ENCODE data around the gene ARHGAP32.

ARHGAP32 gene

GRCh38 chr11:128946648-128947047 lies 245.5 kb downstream of the ARHGAP32 start:
- no peaks in the 10 kb centered on the region for H3K4me1 Mint-ChIP-seq (ENCODE audit: low read depth in 2 of 2)
- no peak overlapping the region for H3K4me3 Mint-ChIP-seq
- DNase-seq (no peak), ATAC-seq (replicated peaks) (no peak)
- H3K36me3 Mint-ChIP-seq (ENCODE audit: insufficient read depth) = no peaks in the 10 kb centered on the region
- H3K27me3 Mint-ChIP-seq = peaks cover 50 to 71% of the 10 kb centered on the region in 2 donors
- no peak overlapping the region for H3K27ac Mint-ChIP-seq
- H3K9me3 Mint-ChIP-seq = no peaks in the 10 kb centered on the region

- no peak for ATAC-seq (replicated peaks)
- Mint-ChIP-seq H3K4me1 (ENCODE audit: low read depth in 2 of 2) (no peaks in the 10 kb centered on the region), H3K36me3 (ENCODE audit: insufficient read depth) (no peaks in the 10 kb centered on the region), H3K27me3 (peaks cover 56 to 92% of the 10 kb centered on the region in 2 donors), H3K27ac (no peak overlapping the region), H3K9me3 (no peaks in the 10 kb centered on the region), H3K4me3 (no peak overlapping the region)
- DNase-seq = no peak
Observed at GRCh38 chr11:128943428-128943976, 248.6 kb downstream of the ARHGAP32 start.

- H3K9me3 Mint-ChIP-seq = no peaks in the 10 kb centered on the region
- H3K36me3 Mint-ChIP-seq (ENCODE audit: insufficient read depth) = no peaks in the 10 kb centered on the region
- H3K4me1 Mint-ChIP-seq (ENCODE audit: low read depth in 2 of 2) = no peaks in the 10 kb centered on the region
- H3K27me3 Mint-ChIP-seq = peaks cover 51 to 92% of the 10 kb centered on the region in 2 donors
- no peak within 1 kb of the TSS for H3K27ac Mint-ChIP-seq
- H3K4me3 Mint-ChIP-seq = no peak within 1 kb of the TSS
- ATAC-seq (replicated peaks) (no peak), DNase-seq (no peak)
Observed at GRCh38 chr11:128942817-128943427, 249.2 kb downstream of the ARHGAP32 start, which contains the start of gene TP53AIP1. Gene TP53AIP1, minus strand, starts transcription at chr11:128942871. Its CDS starts 5,053 bp downstream, at chr11:128937818.

GRCh38 chr11:128942272-128942612 lies 249.9 kb downstream of the ARHGAP32 start:
- Mint-ChIP-seq H3K27me3 (peaks cover 46 to 93% of the 10 kb centered on the region in 2 donors), H3K4me1 (ENCODE audit: low read depth in 2 of 2) (peaks cover 0 to 2% of the 10 kb centered on the region in 2 donors), H3K36me3 (ENCODE audit: insufficient read depth) (no peaks in the 10 kb centered on the region), H3K9me3 (no peaks in the 10 kb centered on the region), H3K4me3 (no peak overlapping the region), H3K27ac (no peak overlapping the region)
- DNase-seq (no peak), ATAC-seq (replicated peaks) (no peak)

GRCh38 chr11:128941573-128942271 lies 250.4 kb downstream of the ARHGAP32 start:
- Mint-ChIP-seq H3K4me1 (ENCODE audit: low read depth in 2 of 2) (peaks cover 0 to 2% of the 10 kb centered on the region in 2 donors), H3K27me3 (peaks cover 46 to 93% of the 10 kb centered on the region in 2 donors), H3K4me3 (no peak overlapping the region), H3K27ac (no peak overlapping the region), H3K36me3 (ENCODE audit: insufficient read depth) (no peaks in the 10 kb centered on the region), H3K9me3 (no peaks in the 10 kb centered on the region)
- ATAC-seq (replicated peaks) = no peak
- DNase-seq = no peak

GRCh38 chr11:128941110-128941509 lies 251.0 kb downstream of the ARHGAP32 start:
- ATAC-seq (replicated peaks) (no peak), DNase-seq (no peak)
- Mint-ChIP-seq H3K27ac (no peak overlapping the region), H3K9me3 (no peaks in the 10 kb centered on the region), H3K27me3 (peaks cover 40 to 86% of the 10 kb centered on the region in 2 donors), H3K4me1 (ENCODE audit: low read depth in 2 of 2) (peaks cover 0 to 2% of the 10 kb centered on the region in 2 donors), H3K4me3 (no peak overlapping the region), H3K36me3 (ENCODE audit: insufficient read depth) (no peaks in the 10 kb centered on the region)

- Mint-ChIP-seq H3K27me3 (peaks cover 34 to 81% of the 10 kb centered on the region in 2 donors), H3K27ac (no peak overlapping the region), H3K36me3 (ENCODE audit: insufficient read depth) (no peaks in the 10 kb centered on the region), H3K4me3 (no peak overlapping the region), H3K4me1 (ENCODE audit: low read depth in 2 of 2) (peaks cover 0 to 2% of the 10 kb centered on the region in 2 donors), H3K9me3 (no peaks in the 10 kb centered on the region)
- no peak for DNase-seq
- no peak for ATAC-seq (replicated peaks)
Observed at GRCh38 chr11:128940603-128941002, 251.5 kb downstream of the ARHGAP32 start.

- Mint-ChIP-seq H3K27me3 (peaks cover 30 to 77% of the 10 kb centered on the region in 2 donors), H3K4me3 (no peak overlapping the region), H3K36me3 (ENCODE audit: insufficient read depth) (no peaks in the 10 kb centered on the region), H3K27ac (no peak overlapping the region), H3K9me3 (no peaks in the 10 kb centered on the region), H3K4me1 (ENCODE audit: low read depth in 2 of 2) (peaks cover 0 to 2% of the 10 kb centered on the region in 2 donors)
- ATAC-seq (replicated peaks) (no peak), DNase-seq (no peak)
Observed at GRCh38 chr11:128940156-128940555, 252.0 kb downstream of the ARHGAP32 start.

GRCh38 chr11:128939591-128939990 lies 252.5 kb downstream of the ARHGAP32 start:
- DNase-seq = no peak
- no peak overlapping the region for H3K4me3 Mint-ChIP-seq
- peaks cover 0 to 2% of the 10 kb centered on the region in 2 donors for H3K4me1 Mint-ChIP-seq (ENCODE audit: low read depth in 2 of 2)
- H3K36me3 Mint-ChIP-seq (ENCODE audit: insufficient read depth) = no peaks in the 10 kb centered on the region
- H3K27ac Mint-ChIP-seq = no peak overlapping the region
- no peak for ATAC-seq (replicated peaks)
- H3K9me3 Mint-ChIP-seq = no peaks in the 10 kb centered on the region
- peaks cover 24 to 77% of the 10 kb centered on the region in 2 donors for H3K27me3 Mint-ChIP-seq

GRCh38 chr11:128938156-128938885 lies 253.8 kb downstream of the ARHGAP32 start:
- no peaks in the 10 kb centered on the region for H3K9me3 Mint-ChIP-seq
- H3K36me3 Mint-ChIP-seq (ENCODE audit: insufficient read depth) = no peaks in the 10 kb centered on the region
- ATAC-seq (replicated peaks) (no peak), DNase-seq (no peak)
- H3K4me1 Mint-ChIP-seq (ENCODE audit: low read depth in 2 of 2) = peaks cover 0 to 2% of the 10 kb centered on the region in 2 donors
- no peak overlapping the region for H3K27ac Mint-ChIP-seq
- peaks cover 16 to 76% of the 10 kb centered on the region in 2 donors for H3K27me3 Mint-ChIP-seq
- no peak overlapping the region for H3K4me3 Mint-ChIP-seq

GRCh38 chr11:128937480-128937879 lies 254.6 kb downstream of the ARHGAP32 start:
- Mint-ChIP-seq H3K4me3 (no peak overlapping the region), H3K4me1 (ENCODE audit: low read depth in 2 of 2) (peaks cover 0 to 2% of the 10 kb centered on the region in 2 donors), H3K9me3 (no peaks in the 10 kb centered on the region), H3K27ac (no peak overlapping the region), H3K27me3 (peaks cover 13 to 76% of the 10 kb centered on the region in 2 donors), H3K36me3 (ENCODE audit: insufficient read depth) (no peaks in the 10 kb centered on the region)
- ATAC-seq (replicated peaks) (no peak), DNase-seq (no peak)

GRCh38 chr11:128936606-128937251 lies 255.4 kb downstream of the ARHGAP32 start:
- no peak for ATAC-seq (replicated peaks)

GRCh38 chr11:128934926-128935325 lies 257.2 kb downstream of the ARHGAP32 start:
- Mint-ChIP-seq H3K9me3 (no peaks in the 10 kb centered on the region), H3K27me3 (peaks cover 0 to 61% of the 10 kb centered on the region in 2 donors), H3K4me1 (ENCODE audit: low read depth in 2 of 2) (peaks cover 0 to 2% of the 10 kb centered on the region in 2 donors), H3K4me3 (no peak overlapping the region), H3K27ac (no peak overlapping the region), H3K36me3 (ENCODE audit: insufficient read depth) (no peaks in the 10 kb centered on the region)
- DNase-seq (no peak), ATAC-seq (replicated peaks) (no peak)

More at GRCh38 chr11:128936606-128937251, 255.4 kb downstream of the ARHGAP32 start:
- peaks cover 0 to 2% of the 10 kb centered on the region in 2 donors for H3K4me1 Mint-ChIP-seq (ENCODE audit: low read depth in 2 of 2)
- H3K27ac Mint-ChIP-seq = no peak overlapping the region
- no peak overlapping the region for H3K4me3 Mint-ChIP-seq
- peaks cover 13 to 76% of the 10 kb centered on the region in 2 donors for H3K27me3 Mint-ChIP-seq
- H3K36me3 Mint-ChIP-seq (ENCODE audit: insufficient read depth) = no peaks in the 10 kb centered on the region
- no peak for DNase-seq
- H3K9me3 Mint-ChIP-seq = no peaks in the 10 kb centered on the region
